Epithelial cell of prostate (primary cell): ENCODE results near the gene AP4M1.
"Not testable (repeated sequence)": the region's sequence is repeated elsewhere in the genome, so short reads cannot be mapped to it uniquely, and the experiment has no call there.

Experiments
- DNase-seq: peaks from one replicate; pipeline ENCODE4 v3.0.0-alpha.2; 2011; ENCODE audit warnings: low read depth, low spot score
- H3K27ac ChIP-seq: fragments of 450-650 bp; 2 replicates; pipeline ENCODE4 v1.5.1; 2017; ENCODE audit warnings: mild to moderate bottlenecking

The AP4M1 gene

DNA sequence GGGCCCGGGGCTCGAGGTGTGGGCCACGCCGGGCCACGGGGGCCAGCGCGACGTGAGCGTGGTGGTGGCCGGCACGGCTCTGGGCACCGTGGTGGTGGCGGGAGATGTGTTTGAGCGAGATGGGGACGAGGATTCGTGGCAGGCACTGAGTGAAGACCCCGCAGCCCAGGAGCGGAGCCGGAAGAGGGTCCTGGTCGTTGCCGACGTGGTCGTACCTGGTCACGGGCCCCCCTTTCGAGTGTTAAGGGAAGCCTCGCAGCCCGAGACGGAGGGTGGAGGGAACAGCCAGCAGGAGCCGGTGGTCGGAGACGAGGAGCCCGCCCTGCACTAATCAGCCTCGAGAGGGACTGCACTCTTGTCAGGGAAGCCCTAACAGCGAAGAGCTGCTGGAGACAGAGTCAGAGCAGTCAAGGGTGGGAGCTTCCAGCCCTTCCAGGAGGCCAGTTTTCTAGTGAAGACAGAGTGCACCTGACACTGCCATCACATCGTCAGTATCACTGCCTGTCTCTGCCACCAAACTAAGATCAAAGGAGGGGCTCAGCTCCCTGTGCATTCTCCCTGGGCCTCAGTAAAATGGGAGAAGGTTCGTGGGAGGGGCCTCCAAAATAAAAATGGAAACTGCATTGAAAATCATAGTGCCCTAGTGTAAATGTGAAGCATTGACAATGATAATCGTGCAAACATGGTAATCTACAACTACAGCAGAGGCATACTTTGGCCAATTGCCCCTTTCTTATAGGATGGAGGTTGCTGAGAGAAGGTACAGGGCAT, 26.6 kb downstream of the AP4M1 start:
- no peak for DNase-seq
- peak overlapping the region; percentile 89 for H3K27ac ChIP-seq

DNA sequence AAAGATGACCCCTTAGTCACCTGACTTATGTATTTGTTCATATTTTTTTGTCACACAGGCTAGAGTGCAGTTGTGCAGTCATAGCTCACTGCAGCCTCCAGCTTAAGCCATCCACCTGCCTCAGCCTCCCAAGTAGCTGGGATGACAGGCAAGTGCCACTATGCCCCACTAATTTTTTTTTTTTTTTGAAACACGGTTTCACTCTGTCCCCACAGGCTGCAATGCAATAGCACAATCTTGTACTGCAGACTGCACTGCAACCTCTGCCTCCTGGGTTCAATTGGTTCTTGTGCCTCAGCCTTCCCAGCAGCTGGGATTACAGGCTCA, 27.2 kb downstream of the AP4M1 start:
- no peak overlapping the region for H3K27ac ChIP-seq
- no peak for DNase-seq

DNA sequence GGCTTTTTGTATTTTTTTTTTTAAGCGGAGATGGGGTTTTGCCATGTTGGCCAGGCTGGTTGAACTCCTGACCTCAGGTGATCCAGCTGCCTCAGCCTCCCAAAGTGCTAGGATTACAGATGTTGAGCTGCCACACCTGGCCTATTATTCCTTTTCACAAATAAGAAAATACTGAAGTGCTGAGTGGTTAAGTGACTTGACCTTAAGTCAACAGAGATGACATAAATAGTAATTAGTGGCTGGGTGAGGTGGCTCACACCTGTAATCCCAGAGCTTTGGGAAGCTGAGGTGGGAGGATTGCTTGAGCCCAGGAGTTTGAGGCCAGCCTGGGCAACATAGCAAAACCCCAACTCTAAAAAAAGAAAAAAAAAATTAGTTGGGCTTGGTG, 28.8 kb downstream of the AP4M1 start:
- peak overlapping the region; percentile 40 for H3K27ac ChIP-seq
- DNase-seq: not testable (repeated sequence)

DNA sequence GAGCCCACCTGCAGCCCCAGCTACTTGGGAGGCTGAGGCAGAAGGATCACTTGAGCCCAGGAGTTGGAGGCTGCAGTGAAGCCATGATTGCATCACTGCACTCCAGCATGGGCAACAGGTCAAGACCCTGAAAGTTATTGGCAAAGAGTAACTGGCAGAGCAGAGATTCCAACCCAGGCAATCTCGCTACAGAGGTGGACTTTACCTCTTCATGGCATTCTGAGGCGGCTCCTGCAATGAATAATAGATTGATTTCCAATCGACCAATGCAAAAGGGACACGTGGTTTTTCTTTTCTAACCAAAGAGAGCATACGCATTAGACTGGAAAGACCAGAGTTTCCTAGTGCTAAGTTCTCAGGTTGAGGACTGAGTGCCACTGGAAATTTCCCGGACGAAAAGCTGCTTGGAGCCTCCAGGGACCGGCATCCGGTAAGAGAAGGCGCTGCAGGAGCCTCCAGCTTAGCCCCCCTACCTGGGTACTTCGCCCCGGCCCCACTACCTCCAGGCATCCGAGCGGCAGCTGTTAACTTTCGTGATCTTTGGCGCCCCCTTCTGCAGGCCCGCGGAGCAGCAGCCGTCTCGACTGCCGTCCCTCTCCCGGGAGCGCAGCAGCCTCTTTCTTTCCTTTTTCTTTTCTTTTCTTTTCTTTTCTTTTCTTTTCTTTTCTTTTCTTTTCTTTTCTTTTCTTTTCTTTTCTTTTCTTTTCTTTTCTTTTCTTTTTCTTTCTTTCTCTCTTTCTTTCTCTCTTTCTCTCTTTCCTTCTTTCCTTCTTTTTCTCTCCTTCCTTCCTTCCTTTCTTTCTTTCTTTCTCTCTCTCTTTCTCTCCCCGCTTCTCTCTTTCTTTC, 29.4 kb downstream of the AP4M1 start:
- peak overlapping the region; percentile 40 for H3K27ac ChIP-seq
- no peak for DNase-seq

DNA sequence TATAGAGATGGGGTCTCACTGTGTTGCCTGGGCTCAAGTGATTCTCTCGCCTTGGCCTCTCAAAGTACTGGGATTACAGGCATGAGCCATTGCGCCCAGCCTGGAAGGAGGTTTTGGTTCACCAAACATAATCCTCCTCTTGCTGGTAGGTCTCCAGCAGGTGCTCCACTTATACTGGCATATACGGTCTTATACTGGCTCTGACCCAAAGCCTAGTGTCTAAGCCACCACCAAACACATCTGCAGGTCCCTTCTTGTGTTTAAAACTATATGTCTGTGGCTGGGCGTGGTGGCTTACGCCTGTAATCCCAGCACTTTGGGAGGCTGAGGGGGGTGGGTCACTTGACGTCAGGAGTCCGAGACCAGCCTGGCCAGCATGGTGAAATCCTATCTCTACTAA, 30.7 kb downstream of the AP4M1 start:
- DNase-seq: no peak
- no peak overlapping the region for H3K27ac ChIP-seq

DNA sequence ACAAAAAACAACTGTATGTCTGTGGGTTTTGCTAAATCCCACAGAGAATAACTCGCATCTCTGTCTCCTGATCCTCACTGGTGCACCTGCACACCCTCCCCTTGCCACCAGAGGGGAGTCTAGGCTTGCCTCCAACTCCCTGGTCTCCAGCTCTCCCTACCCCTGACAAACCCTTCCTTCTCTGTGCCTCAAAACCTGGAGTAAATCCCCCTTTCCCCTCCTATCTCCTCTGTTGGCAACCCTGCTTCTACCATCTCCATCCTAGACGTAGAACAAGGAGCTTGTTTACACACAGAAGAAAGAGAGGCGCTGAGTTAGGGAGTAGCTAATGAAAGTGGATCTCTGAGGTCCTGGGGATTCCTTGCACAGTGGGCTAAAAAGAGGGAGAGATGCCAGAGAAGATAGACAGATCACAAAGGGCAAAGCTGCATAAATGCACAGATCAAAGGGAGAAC, 31.3 kb downstream of the AP4M1 start:
- H3K27ac ChIP-seq: no peak overlapping the region
- no peak for DNase-seq

DNA sequence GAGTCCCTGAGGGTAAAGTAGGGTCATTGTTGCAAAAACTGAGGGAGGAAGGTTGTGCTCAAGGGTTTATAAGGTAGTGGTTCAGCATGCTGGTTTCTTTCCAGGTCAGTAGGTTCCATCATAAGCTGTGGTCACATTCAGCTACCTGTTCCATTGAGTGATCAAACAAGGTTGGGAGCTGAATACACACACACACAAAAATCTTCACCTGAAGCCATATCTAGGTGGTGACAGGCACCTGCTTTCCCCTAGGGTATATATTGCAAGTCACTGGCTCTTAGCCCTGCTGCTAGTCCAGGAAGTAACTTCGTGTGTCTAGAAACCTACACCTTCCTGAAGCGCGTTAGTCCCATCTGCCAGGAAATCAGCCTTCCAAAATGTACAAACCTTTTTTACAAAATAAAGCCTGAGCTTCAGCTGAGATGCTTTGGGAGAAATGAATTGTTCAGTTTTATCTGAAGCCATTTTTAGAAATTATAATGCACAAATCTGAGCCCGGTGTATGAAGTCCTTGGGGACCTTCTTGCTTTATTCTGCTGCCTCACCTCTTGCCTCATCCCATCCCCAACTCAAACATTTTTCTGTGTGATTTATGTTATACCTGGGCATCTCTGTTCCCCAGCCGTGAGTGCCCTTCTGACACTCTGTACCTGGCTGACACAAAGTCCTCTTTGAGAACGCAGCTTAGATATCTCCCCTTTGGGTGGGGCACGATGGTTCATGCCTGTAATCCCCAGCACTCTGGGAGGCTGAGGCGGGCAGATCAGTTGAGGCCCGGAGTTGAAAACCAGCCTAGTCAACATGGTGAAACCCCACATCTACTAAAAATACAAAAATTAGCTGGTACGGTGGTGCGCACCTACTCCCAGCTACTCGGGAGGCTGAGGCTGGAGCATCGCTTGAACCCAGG, 36.7 kb downstream of the AP4M1 start:
- H3K27ac ChIP-seq: no peak overlapping the region

DNA sequence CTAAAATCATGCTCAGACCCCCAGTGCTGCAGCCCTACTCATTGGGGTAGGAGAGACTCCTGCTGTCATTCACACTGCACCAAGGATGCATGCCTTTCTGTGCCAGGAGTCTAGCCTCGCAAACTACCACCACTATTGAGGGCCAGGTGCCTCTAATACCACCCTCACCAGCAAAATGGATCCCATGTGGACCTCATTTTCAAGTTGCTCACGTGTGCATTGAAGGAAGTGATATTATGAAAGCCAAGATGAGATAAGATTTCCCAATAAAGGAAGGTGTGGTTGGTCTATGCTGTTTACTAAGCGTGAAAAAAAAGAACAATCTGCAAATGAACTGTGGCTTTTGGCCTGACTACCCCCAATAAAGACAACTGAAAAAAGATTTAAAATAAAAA, 40.1 kb downstream of the AP4M1 start:
- no peak overlapping the region for H3K27ac ChIP-seq
- no peak for DNase-seq

More for the DNA sequence above, 36.7 kb downstream of the AP4M1 start:
- no peak for DNase-seq

DNA sequence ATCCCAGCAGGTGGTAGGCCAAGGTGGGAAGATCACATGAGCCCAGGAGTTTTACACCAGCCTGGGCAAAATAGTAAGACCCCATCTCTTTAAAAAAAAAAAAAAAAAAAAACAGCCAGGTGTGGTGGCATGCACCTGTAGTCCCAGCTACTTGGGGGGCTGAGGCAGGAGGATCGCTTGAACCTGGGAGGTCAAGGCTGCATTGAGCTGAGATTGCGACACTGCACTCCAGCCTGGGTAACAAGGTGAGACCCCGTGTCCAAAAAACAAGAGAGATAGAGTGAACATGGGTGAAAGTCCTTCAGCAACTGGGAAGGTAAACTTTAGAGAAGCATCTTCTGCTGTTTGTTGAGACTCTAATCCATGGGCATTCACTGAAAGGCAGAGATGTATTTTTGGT, 41.0 kb downstream of the AP4M1 start:
- no peak overlapping the region for H3K27ac ChIP-seq
- no peak for DNase-seq

DNA sequence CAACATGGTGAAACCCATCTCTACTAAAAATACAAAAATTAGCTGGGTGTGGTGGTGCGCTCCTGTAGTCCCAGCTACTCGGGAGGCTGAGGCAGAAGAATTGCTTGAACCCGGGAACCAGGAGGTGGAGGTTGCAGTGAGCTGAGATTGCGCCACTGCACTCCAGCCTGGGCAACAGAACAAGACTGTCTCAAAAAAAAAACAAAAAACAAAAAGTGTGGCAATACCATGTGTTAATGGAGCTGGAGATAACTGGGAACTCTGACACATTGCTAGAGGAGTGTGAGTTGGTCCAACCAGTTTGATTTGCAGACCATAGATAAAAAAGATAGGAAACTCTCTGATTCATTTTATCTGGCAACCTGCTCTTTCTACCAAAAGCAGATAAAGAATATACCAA, 44.9 kb downstream of the AP4M1 start:
- not testable (repeated sequence) for H3K27ac ChIP-seq

DNA sequence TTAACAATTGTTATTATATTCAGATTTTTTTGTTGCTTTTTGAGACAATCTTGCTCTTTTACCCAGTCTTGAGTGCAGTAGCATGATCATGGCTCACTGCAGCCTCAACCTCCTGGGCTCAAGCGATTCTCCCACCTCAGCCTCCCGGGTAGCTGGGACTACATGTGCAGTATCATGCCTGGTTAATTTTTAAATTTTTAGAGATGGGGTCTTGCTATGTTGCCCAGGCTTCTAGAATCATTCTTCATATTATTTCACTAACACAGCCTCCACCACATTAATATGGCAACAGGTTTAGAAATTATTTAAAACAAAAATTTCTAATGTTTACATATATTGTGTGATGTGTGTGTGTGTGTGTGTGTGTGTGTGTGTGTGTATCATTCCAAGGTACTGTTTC, 45.8 kb downstream of the AP4M1 start:
- H3K27ac ChIP-seq: no peak overlapping the region
- DNase-seq: no peak

More for the DNA sequence above, 44.9 kb downstream of the AP4M1 start:
- peak; percentile 60 for DNase-seq

DNA sequence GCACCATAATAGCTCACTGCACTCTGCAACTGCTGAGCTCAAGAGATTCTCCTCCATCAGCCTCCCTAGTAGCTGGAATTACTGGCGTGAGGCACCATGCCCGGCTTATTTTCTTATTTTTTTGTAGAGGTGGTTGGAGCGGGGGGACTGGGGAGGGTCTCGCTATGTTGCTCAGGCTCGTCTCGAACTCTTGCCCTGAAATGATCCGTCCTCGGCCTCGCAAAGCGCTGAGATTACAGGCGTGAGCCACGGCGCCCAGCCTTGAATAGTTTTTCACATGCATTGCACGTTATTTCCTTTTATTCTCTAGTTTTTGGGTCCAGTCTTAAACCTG, 46.7 kb downstream of the AP4M1 start:
- no peak for DNase-seq
- H3K27ac ChIP-seq: peak overlapping the region; percentile 55

DNA sequence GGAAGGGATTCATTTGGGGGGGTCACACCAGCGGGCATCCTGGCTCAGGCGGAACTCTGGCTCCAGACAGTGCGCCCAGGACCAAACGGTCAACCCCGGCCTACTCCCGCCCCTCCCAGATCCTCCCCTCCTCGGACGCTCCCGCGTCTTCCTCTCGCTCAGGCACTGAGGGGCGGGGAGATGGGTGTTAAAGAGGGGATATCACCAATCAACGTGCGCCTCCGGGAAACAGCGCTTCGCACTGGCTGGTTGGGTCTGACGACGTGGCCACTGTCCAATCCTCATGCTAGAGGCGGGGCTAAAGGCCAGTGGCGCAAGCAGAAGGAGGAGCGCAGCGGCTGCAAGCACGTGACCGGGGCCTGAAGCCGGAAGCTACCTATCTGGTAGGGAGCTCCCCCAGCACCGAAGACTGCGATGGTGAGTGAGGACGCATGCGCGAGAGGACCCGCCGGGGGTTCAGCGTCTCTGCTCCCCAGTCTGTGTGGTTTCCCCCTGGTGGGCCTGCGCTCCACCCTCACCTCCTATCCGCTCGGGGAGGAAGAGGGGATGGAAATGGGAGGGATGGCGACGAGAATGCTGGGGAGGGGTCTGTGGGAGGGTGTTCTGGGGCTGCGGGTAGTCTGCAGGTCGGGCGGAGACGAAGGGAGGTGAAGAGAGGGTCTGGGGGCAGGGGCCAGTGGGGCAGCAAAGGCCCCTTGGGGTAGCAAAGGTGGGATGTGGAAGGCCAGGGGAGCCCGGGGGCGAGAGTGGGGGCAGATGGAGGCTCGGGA, 47.3 kb downstream of the AP4M1 start, which contains the start of gene LAMTOR4:
Gene LAMTOR4 (plus strand): TSS at position 360 of the 770 bp plus-strand sequence. CDS start 55 bp downstream, at position 415.
- H3K27ac ChIP-seq: peak within 1 kb of the TSS; percentile 55
- DNase-seq: peak; percentile 96

DNA sequence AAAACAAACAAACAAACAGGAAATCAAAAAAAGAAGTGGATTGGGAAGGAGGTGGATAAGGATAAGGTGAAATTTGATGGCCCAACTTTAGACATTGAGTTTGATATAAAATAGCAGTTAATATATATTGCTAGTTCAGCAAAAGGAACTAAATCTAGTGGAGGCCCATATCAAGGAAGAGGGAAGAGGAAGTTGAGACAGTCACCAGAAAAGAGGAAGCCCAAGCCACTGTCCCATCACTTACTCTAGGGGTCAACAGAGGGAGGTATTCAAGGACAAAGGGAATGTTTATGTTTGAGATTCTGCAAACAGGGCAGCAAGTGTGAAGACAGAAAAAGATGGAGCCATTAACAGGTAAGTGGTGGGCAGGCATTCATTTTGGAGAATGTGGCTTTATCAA, 51.0 kb downstream of the AP4M1 start:
- H3K27ac ChIP-seq: no peak overlapping the region

DNA sequence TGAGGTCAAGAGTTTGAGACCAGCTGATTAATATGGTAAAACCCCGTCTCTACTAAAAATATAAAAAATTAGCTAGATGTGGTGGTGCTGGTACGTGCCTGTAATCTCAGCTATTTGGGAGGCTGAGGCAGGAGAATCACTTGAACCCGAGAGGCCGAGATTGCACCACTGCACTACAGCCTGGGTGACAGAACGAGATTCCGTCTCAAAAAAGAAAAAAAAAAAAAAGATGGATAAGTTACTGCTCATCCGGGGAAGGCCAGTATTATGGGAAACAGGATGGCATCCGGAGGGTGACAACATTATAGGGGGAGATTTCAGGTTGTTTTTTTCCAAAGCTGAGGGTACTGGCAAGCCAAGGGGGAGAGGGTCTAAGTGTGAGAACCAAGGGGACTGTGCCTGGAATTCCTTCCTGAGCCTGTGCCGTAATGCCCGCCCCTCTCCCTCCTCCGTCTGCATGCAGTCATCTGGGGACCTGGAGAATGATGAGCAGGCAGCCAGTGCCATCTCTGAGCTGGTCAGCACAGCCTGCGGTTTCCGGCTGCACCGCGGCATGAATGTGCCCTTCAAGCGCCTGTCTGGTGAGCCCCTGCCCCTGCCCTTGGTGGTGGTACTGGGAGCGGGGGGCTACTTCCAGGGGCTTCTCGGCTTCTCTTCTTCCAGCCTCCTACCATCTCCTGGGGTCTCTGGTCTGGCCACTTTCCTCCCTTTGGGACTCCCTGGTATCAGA, 51.7 kb downstream of the AP4M1 start:
- DNase-seq: no peak
- no peak overlapping the region for H3K27ac ChIP-seq

More for the DNA sequence above, 51.0 kb downstream of the AP4M1 start:
- no peak for DNase-seq

DNA sequence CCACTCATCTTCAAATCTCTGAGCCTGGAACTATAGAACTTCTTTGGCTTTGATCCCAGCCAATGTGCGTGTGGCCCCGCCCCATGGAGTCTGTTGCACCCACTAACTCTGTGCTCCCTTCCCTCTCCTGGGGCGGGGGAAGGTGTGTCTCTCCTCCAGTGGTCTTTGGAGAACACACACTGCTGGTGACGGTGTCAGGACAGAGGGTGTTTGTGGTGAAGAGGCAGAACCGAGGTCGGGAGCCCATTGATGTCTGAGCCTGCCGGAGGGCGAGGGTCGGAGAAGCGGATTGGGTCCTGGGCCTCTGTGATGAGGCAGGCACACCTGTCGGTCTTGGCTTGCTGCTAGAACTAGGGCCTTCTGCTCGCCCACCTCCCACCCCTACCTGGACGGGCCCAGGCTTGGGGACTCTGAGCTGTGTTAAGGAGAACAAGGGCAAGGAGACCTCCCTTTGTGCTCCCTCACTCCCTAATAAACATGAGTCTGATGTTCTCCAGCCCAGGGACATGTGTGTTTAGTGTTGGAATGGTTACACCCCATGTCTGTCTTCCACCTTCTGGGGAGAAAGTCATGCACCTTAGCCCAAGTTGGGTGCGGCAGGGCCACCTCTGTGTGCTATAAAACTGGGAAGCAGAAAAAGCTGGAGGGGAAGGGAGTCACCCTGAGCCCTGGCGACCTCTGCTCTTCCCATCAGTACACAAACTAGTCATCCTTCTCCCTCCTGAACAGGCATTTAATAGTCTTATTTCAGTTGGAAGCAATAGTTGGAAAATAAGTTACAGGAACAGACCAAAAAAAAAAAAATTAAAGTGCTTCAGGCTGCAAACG, 52.5 kb downstream of the AP4M1 start:
- DNase-seq: no peak
- no peak overlapping the region for H3K27ac ChIP-seq

DNA sequence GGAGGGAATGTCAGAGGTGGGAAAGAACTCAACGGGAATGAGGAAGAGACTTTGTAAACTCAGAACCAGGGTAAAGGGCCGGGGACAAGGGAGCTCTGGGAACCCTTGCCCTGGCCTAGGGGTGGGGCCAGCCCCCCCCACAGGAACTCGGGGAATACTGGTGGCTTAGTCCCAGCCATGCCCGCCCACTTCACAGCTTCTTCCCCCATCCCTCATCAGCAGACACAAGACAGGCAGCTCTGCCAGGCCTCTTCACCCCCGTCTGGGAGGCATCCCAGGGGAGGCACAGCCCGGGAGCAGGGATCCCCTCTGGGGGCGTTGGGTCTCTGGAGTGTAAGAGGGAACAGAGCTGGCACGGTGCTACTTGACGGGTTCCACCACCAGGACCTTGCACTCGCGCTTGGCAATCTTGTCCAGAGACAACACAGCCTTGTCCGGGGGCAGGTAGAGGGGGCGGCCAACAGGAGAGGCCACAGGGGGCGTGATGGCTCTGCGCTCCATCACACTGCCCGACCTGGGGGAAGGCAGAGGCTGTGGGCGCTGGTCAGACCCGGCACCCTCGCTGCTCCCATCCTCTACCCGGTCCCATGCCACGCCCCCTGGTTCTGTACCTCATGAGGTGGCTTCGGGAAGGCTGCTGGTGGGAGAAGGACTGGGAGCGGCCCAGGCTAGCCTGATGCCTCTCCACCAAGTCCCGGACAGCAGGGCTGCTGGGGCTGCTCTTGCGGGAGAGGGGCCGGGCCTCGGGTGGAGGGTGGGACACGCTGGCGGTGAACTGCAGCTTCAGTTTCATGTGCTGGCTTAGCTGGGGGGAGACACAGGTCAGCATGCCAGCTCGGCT, 53.4 kb downstream of the AP4M1 start:
- H3K27ac ChIP-seq: no peak overlapping the region
- DNase-seq: no peak
